CD4-positive, alpha-beta T cell treated with Interleukin-2 at 100 ng/mL for 4 hours (primary cell): Measurements from ENCODE around the gene RAD51B.

Experiments
- DNase-seq: peaks from one replicate; pipeline ENCODE4 v3.0.0-alpha.2; 2020; ENCODE audit warnings: low spot score

RAD51B gene

DNA sequence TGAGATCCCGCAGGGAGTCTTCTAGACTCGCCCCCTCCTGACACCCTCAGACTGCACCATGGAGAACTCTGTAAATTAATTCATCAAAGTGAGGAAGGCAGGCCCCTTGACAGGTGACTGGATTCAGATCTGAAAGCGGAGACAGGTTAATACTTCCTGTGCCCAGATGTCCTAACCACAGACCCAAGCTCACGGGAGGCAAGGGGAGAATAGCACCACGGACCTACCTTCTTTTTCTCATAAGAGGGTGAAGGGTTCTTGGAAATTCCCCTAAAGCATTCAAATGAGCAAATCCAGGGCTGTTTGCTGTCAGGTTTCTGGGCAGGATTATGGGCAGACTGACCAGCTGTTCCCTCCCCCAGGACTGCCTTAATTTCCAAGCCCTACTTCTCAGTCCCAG lies 803.3 kb downstream of the RAD51B start:
- DNase-seq: no peak

DNA sequence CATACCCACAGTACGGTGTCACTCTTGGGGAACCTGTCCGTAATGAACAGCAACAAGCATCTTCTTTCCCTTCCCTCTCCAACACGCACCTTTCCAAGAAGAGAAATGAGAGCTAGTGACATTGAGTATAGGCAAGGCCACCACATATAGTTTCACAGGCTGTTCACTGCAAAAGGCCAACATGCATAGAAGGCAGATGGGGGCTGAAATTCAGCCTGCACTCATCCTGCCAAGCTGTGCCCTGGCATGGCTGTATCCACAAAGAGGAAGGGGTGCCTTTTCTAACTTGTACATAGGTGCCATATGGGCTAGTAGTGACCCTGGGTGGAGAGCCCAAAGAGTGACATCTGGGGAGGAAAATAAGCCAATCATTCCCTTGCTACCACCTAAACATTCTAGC lies 803.7 kb downstream of the RAD51B start:
- no peak for DNase-seq

GRCh38 chr14:68623826-68624225 lies 804.2 kb downstream of the RAD51B start:
- DNase-seq: no peak

DNA sequence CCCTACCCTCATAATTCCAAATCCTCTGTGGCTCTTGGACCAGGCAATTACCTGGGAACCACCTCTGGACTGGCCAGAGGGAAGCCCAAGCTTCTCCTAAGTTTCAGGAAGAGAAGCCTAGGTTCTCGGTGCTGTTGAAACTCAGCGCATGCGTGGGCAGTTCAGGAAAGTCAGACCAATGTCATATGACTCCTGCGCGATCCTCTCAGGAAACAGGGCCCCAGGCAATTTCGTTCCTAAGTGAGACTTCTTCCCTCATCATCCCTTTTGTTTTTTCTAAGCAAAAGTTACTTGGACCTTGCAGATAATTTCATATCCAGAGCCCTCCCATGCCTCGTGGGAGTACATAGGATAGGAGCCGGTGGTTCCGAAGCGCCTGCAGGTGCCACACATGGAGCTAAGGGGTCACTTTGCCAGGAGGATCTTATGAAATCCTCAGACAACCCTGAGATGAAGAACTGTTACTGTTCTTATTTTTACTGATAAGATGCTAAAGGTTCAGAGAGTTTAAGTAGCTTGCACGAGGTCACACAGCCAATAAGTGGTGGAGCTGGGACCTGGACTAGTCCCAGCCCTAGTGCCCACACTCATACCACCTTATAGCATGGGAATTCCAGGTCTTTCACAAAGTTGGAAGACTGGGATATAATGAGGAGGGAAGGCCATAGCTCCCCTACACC lies 805.1 kb downstream of the RAD51B start:
- no peak for DNase-seq

DNA sequence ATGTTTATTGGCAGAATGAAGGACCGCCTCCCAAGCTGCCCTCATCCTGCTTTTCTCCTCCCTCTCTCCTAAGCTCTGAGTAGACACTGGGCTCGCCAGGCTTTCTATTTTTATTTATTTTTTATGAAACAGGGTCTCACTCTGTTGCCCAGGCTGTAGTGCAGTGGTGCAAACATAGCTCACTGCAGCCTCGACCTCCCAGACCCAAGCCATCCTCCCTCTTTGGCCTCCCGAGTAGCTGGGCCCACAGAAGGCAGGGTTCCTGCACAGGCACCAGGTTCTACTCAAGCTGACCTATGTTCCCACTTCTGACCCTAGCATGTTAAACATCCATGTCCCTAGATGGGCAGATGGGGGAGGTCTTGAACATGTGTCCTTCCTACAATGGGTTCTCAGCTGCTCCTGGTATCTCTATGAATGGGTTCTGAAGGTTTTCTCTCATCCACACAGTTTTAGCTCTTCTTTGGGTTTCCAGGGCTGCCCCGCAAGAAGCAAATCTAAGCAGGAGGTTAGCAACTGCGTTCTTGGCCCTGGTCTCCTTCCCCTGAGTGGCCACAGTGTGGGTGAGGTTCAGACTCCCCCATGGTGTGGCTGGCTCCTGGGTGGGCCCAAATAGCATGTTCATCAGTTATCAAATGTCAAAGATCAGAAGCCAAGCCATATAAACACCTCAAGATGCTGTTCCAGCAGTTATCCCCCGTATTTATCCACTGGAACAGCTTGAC lies 805.9 kb downstream of the RAD51B start:
- no peak for DNase-seq

DNA sequence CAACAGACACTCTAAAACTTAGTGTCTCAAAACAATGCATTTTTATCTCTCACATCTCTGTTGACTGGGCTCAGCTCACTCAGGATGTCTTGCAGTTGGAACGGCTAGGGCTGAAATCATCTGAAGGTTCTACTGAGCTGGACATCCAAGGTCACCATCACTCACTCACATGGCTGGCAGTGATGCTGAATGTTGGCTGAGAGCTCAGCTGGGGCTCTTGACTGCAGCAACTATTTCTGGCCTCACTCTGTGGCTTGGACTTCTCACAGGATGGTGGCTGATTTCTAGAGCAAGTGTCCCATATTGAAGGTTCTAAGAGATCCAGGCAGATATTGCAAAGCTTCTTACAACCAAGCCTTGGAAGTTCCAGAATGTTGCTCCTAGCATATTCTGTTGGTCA lies 806.8 kb downstream of the RAD51B start:
- no peak for DNase-seq

GRCh38 chr14:68627050-68627867 lies 807.7 kb downstream of the RAD51B start:
- DNase-seq: no peak

- DNase-seq: peak; percentile 54
Measured at GRCh38 chr14:68627868-68628604, 808.5 kb downstream of the RAD51B start.

DNA sequence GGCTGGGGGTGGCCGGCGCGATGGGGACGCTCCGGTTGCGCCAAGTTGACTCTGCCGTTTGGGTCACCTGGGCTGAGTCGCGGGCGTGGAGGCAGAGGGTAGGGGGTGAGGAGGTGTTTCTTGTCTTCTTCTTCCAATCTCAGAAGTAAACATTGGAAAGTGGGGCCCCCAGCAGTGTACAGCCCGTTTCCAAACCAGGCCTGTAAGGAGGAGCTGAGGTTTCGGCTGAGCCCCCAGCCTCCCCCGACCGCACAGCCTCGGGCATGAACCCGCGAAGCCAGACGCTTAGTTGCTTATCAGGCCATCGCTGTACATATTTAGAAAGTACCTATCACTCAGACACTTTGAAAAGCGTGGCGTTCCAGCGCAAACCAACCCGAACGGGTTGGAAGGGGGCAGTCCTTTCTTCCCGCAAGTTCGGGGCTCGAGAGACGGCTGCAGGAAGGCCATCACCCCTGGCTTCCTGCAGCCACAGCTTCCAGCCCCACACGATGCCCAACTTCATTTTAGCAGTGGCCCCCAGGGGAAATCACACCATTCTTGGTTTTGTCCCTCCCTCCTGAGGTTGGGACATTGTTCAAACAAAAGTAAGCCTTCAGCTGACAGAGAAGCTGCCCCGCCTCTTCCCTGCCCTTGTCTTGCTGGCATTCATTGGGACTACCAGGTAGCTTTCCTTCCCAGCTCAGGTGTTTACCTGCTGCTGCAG lies 809.2 kb downstream of the RAD51B start:
- peak; percentile 32 for DNase-seq

GRCh38 chr14:68630081-68630571 lies 810.5 kb downstream of the RAD51B start:
- DNase-seq: no peak

DNA sequence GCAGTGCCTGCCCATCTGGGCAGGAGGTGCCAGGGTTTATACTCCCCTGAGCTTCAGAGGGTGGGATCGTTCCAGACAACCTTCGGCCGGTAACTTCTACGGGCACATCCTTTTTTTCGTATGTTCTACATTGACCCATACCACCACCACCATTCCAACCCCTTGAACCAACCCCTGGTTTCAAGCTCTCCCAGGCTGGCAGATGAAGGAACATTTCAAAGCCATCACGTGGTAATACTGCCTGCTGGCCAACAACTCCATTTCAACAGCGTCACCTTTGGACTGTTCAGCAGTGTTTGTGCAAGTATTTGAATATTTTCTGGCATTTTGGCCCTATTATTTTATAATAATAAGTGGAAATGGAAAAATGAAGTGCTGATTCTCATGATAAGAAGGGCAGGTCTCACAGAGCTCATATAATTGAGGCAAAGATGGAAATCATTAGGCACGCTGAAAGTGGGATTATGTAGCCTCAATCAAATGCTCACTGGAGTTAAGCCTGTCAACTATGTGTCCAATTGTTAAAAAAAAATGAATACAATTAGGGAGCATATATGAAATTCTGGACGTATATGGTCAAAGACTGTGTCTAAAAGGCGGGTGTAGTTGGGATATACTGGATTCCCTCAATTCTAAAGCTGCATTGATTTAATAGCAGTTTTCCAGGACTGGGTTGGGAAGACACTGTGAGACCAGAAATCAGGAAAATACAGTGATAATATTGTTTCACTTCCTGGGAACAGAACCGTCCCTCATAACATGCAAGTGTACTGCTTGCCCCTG lies 811.2 kb downstream of the RAD51B start:
- DNase-seq: no peak

DNA sequence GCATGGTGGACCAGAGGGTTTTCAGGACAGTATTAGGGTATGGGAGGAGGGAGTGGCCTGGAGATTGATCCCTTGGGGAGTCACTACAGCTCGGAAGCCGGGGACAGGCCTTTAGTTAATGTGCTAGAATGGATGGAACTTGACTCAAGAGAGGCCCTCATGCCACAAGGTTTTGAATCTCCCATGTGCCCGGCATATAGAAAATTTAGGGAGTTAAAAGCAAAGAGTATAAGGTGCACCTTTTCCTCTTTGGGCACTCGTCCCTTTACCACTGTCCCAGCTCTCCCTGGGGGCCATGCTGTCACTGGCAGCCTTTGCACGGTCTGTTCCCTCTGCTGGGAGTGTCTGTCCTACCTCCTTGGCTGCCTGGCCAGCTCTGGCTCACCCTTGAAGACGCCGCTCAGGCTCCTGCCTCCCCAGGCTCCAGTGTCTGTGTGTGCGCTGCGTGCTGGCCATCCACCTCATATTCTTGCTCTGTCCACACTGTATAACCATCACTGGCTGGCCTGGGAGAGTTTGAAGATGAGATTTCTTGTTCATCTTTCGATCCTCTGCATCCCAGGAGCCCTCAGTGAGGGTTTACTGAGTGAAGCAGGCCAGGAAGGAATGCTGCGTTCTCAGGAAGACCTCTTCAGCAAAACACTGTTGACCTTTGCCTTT lies 811.9 kb downstream of the RAD51B start:
- no peak for DNase-seq

DNA sequence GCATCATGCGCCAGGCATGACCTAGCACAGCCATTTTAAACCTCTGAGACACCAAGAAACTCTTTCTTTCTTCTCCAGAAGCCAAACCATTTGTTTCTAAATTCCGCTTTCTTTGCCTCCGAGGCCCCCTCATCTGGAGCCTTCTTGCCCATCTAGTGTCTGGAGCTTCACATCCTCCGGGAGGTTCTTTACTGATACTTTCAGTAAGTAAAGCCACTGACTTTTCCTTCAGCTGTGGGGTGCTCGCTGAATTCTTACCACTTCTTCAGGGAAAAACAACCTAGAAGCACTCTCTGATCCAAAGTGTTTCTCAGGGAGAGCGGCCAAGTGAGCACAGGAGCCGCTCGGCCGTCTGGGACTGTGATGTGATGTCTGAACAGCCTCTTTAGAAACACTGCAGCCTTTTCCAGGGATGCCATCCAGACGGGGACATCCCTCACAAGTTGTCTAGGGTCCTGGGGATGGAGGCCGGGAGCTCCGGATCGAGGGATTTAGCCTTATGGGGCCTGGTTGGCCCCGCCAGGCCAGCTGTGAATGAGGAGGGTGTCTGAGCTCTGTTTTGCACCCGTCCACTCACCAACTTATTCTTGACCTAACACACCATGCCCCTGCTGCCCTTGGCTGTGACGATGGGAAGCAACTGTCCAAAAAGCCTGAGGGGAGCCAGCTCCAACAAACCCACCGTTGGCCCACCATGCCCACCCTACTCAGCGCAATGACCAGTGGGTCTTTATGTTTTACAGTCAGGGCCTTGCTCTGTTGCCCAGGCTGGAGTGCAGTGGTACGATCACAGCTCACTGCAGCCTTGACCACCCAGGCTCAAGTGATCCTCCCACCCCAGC lies 812.7 kb downstream of the RAD51B start:
- DNase-seq: no peak

DNA sequence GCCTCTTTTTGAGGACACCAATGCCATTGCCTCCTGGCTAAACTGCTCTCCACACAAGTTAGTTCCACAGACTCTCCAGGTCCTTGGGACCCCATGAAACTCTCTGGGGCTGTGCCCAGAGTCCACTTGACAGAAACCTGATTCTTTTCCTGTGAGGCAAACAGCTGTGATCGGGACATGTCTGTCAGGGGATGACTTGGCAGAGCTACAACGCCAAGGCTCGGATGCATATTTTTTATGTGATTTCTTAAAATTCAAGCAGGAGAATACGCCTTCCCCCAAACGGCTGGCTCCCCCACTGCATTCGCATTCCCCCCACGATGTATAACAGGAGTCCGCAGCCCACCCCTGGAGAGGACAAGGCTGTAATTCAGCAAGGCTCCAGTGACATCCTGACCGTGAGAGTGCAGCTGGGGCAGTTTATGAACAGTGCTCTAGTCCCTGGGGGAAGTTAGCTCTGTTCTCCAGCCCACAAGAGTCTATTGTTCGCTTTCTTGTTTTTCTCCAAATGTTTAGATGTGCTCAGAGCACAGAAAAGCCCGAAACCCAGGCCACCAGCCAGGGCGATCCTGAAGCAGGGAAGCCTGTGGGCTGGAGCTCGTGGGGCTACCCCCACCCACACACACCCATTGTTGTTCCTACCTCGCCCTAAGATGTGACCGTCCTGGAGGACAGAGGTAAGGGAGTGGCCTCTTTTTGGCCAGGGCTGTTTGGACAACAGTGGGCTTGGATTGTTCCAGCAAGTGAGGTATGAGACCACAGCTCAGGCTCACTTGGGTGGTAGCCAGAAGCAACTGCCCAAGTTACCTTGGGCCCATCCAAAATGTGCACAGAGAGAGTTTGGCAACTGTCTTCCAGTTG lies 813.8 kb downstream of the RAD51B start:
- no peak for DNase-seq

DNA sequence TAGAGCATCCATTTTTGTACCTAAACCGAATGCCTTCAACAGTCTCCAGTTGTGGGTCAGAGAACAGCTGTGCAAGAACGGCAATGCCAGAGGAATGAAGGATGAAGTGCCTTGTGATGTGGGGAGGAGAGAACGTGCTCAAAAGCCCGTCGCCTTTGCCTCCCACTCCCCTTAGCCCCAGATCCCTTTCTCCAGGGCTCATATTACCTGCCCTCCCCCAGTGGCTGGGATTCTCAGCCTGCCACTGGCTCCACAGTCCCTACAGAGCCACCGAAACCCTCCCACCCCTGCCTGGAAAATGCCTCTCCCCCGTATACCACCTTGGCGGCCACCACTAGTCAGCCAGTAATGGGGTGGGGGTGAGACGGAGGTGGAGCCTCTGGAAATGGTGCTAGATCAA lies 814.8 kb downstream of the RAD51B start:
- no peak for DNase-seq

GRCh38 chr14:68634874-68635595 lies 815.5 kb downstream of the RAD51B start:
- DNase-seq: no peak

DNA sequence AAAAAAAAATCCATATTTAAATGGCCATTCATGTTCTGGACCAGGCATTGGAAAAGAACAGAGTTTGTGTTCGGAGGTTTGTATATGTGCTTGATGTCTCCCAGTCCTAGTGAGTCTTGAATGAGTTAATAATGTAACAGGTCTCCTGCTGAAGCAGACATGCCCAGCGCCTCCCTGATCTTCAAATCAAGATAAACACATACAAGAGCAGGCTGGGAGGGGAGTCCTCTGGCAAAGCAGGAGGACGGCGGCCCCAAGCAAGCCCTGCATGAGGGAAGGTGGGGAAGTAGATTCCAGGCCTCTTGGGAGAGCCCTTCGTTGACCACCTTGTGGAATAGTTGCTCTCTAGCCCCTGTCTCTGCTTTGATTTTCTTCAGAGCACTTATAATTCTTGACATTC lies 817.0 kb downstream of the RAD51B start:
- no peak for DNase-seq
